Tibial artery (tissue), 4 donors: Measurements from ENCODE around the gene MAST4.

Experiments
- DNase-seq, 2 donors: peaks; one replicate each; pipeline ENCODE4 v3.0.0-alpha.2; 2019
- H3K27ac ChIP-seq, 2 donors: fragments of 200-600 bp; sonication (generic) in 1 of 2; 1 replicate in 1 of 2; 2 replicates in 1 of 2; pipeline ENCODE4 v1.5.1; 2018 to 2019; ENCODE audit warnings: mild to moderate bottlenecking in 1 of 2
- H3K27me3 ChIP-seq, 2 donors: fragments of 200-600 bp; sonication (generic) in 1 of 2; one replicate each; pipeline versions ENCODE4 v1.5.1 to v1.6.0; 2016 to 2019
- H3K36me3 ChIP-seq, 3 donors: fragments of 200-600 bp; sonication (generic) in 2 of 3; one replicate each; pipeline ENCODE4 v1.5.1; 2016 to 2019; ENCODE audit warnings: mild to moderate bottlenecking in 2 of 3
- H3K4me1 ChIP-seq, 4 donors: fragments of 200-600 bp; sonication (generic) in 2 of 4; 1 replicate in 3 of 4; 2 replicates in 1 of 4; pipeline ENCODE4 v1.5.1; 2016 to 2019
- H3K4me3 ChIP-seq, 2 donors: fragments of 200-600 bp; sonication (generic) in 1 of 2; 1 replicate in 1 of 2; 2 replicates in 1 of 2; pipeline ENCODE4 v1.5.1; 2018 to 2019; ENCODE audit warnings: mild to moderate bottlenecking in 2 of 2
- H3K9me3 ChIP-seq, 3 donors: fragments of 200-600 bp; sonication (generic) in 1 of 3; one replicate each; pipeline ENCODE4 v1.5.1; 2016 to 2019
- intact Hi-C: fragments of 100-400 bp; cut with DNase I; formaldehyde crosslinking; loops from one replicate; pipeline ENCODE4 v1.15.0; 2023; ENCODE audit warnings: low total_unique reads
- TF ChIP-seq, protein P1 (sequence below), 2 experiments: fragments of 200-600 bp in 1 of 2; fragments of 450-650 bp in 1 of 2; IDR thresholded peaks; one replicate each; pipeline ENCODE4 v1.5.1; 2017 to 2019; ENCODE audit warnings: antibody characterized with exemption in 2 of 2, mild to moderate bottlenecking in 1 of 2, moderate library complexity in 1 of 2

The MAST4 gene

DNA sequence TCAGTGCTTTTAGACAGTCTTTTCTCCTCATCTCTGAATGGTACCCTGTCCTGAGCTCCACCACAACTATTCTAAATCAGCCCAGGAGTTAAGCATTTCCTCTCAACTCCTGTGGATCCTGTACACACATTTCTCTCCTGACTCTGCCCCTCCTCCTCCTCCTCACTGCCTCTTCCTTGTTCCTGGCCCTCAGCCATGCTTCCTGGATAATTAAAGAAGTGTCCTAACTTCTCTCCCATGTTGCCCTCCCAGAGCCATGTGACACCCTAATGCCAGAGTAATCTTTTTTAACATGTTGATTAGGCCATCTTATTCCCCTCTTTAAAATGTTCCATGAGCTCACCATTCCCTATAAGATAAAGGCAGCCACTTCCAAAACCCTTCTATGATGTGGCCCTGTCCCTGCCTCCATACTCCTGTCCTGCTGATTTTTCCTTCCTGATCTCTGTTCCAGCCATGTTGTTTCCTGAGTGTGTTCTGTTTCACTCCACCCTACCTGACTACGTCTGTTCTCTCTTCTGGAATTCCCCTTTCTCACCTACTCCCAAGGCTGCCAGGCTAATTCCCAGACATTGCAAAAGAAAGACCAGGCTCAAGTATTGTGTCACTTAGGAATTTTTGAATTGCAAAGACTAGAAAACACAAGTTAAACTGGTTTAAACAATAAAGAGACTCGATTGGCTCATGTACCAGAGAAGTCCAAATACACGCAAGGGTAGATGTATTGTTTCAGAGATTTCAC, 295.2 kb downstream of the MAST4 start:
- H3K9me3 ChIP-seq: no peaks in the 10 kb centered on the region
- intact Hi-C loops: no loop called here
- no peaks in the 10 kb centered on the region for H3K4me1 ChIP-seq
- DNase-seq: no peak
- no peaks in the 10 kb centered on the region for H3K27me3 ChIP-seq
- no peaks in the 10 kb centered on the region for H3K36me3 ChIP-seq
- H3K27ac ChIP-seq: no peak overlapping the region
- no peak overlapping the region for H3K4me3 ChIP-seq
- TF ChIP-seq, protein P1, sequence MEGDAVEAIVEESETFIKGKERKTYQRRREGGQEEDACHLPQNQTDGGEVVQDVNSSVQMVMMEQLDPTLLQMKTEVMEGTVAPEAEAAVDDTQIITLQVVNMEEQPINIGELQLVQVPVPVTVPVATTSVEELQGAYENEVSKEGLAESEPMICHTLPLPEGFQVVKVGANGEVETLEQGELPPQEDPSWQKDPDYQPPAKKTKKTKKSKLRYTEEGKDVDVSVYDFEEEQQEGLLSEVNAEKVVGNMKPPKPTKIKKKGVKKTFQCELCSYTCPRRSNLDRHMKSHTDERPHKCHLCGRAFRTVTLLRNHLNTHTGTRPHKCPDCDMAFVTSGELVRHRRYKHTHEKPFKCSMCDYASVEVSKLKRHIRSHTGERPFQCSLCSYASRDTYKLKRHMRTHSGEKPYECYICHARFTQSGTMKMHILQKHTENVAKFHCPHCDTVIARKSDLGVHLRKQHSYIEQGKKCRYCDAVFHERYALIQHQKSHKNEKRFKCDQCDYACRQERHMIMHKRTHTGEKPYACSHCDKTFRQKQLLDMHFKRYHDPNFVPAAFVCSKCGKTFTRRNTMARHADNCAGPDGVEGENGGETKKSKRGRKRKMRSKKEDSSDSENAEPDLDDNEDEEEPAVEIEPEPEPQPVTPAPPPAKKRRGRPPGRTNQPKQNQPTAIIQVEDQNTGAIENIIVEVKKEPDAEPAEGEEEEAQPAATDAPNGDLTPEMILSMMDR (IDR thresholded peaks at IDR 0.05): no peak

DNA sequence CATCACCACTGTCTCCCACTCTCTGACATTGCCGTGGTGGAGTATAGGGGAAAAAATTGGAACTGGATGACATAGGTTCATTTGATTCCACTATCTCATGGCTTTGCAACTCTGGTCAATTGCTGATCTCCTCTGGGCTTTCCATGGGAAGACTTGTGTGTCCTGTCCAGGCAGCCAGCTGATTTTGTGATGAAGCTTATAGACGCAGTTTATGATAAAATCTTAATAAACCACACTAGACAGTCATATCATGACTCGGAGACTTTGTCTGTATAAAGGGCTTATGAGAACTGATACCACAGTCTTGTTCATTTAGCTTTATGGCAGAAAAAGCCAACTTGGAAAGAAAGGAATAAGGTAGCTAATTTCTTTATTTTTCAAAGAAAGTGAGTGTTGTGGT, 296.5 kb downstream of the MAST4 start:
- no peaks in the 10 kb centered on the region for H3K27me3 ChIP-seq
- H3K27ac ChIP-seq: no peak overlapping the region
- no peaks in the 10 kb centered on the region for H3K4me1 ChIP-seq
- TF ChIP-seq, protein P1 (IDR thresholded peaks at IDR 0.05): no peak
- intact Hi-C loops: no loop called here
- no peaks in the 10 kb centered on the region for H3K9me3 ChIP-seq
- H3K4me3 ChIP-seq: no peak overlapping the region
- H3K36me3 ChIP-seq: no peaks in the 10 kb centered on the region
- no peak for DNase-seq

DNA sequence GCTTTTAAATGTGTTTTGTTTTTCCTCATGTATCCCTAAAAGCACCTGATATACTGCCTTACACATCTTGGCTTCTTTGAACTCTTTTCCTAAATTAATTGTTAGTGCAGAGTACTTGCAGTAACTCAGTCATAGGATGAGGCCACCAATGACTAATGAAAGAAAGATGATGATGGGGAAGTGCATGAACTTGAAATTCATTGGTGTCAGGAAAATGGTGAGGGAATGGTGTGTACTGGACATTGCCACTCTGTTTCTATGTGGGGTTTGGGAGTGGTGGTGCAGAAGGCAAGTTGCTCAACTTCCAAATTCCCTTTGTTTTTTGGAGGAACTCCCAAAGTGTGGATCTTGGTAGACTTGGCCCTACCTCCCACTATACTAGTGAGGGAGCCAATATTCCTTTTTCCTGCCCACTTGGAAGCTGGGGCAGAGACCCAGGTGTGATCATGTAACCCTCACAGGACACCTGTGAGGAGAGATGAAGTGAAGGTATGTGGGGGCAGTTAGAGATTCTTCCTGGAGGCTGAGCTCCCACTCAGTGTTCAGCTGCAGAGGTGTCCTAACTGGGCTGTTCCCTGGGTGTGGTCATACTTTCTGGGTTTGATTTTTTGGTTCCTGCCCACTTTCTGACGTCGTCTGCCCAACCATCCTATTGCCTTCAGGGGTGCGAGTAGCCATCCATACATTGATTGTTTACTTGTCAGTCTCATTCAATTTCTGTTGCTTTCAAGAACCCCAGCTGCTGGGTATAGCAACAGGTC, 298.5 kb downstream of the MAST4 start:
- DNase-seq: no peak
- intact Hi-C loops: no loop called here
- H3K36me3 ChIP-seq: no peaks in the 10 kb centered on the region
- no peaks in the 10 kb centered on the region for H3K9me3 ChIP-seq
- no peak overlapping the region for H3K4me3 ChIP-seq
- H3K27ac ChIP-seq: no peak overlapping the region
- no peaks in the 10 kb centered on the region for H3K4me1 ChIP-seq
- TF ChIP-seq, protein P1 (IDR thresholded peaks at IDR 0.05): no peak
- H3K27me3 ChIP-seq: no peaks in the 10 kb centered on the region

DNA sequence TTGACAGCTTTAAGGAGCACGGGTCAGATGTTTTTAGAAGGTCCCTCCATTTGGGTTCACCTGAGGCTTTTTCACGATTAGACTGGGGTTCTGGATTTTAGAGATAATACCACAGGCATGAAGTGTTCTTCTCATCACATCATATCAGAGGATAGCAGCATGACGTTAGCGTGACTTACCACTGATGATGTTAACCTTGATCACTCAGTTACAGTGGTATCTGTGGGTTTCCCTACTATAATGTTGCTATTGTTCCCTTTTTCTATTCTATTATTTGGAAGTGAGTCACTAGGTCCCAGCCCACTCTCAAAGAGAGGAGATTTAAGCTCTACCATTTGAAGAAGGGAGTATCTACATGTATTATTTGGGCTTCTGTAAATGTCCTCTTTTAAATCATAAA, 300.0 kb downstream of the MAST4 start:
- no peak overlapping the region for H3K27ac ChIP-seq
- intact Hi-C loops: no loop called here
- DNase-seq: no peak
- H3K4me3 ChIP-seq: no peak overlapping the region
- H3K36me3 ChIP-seq: no peaks in the 10 kb centered on the region
- TF ChIP-seq, protein P1 (IDR thresholded peaks at IDR 0.05): no peak
- H3K27me3 ChIP-seq: no peaks in the 10 kb centered on the region
- no peaks in the 10 kb centered on the region for H3K9me3 ChIP-seq
- no peaks in the 10 kb centered on the region for H3K4me1 ChIP-seq

DNA sequence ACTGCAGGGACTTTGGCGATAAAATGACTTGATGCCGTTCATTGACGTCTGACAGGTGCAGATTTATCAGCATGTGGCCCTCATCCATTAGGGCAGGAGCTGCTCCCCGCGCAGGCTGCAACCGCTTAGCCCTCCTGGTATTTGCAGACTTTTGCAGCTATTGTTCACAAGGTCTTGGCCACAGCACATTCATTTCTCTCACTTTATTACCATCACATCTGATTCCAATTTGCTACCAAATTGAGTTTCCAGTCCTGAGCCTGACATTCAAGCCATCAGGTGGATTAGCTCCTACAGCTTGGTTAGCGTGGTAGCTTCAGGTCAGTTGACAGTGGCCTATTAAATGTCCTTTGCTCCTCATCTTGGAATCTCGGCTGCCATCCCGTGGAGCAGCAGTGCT, 301.2 kb downstream of the MAST4 start:
- Histone ChIP-seq H3K36me3 (no peaks in the 10 kb centered on the region), H3K27ac (no peak overlapping the region), H3K4me3 (no peak overlapping the region), H3K9me3 (no peaks in the 10 kb centered on the region), H3K4me1 (no peaks in the 10 kb centered on the region), H3K27me3 (no peaks in the 10 kb centered on the region)
- TF ChIP-seq, protein P1 (IDR thresholded peaks at IDR 0.05): no peak
- intact Hi-C loops: no loop called here
- no peak for DNase-seq
